Keratinocyte (primary cell): Measurements from ENCODE around the gene SMCHD1. TPM values are rescaled to one million over a fixed set of nuclear protein-coding genes. Genes with fewer than 3 reads are reported as not detected.

Source experiments
- DNase-seq: peaks from one replicate; pipeline ENCODE4 v3.0.0-alpha.2; 2011; ENCODE audit warnings: low read depth, missing footprints, low spot score
- FAIRE-seq: peaks from 2 replicates; lab custom pipeline; 2011; peaks lifted over from hg19 to GRCh38; lab: Jason Lieb, UNC
- H2AFZ ChIP-seq: 2 replicates; pipeline ENCODE4 v1.6.0; 2012; ENCODE audit warnings: low read length, control low read depth, inconsistent platforms; ENCODE audit not compliant: control insufficient read depth
- H3K27ac ChIP-seq: 2 replicates; pipeline ENCODE4 v1.5.1; 2011; ENCODE audit warnings: low read length; ENCODE audit not compliant: control insufficient read depth, insufficient read depth
- H3K27me3 ChIP-seq: 3 replicates; pipeline ENCODE4 v1.6.0; 2011; ENCODE audit warnings: low read length; ENCODE audit not compliant: control insufficient read depth, insufficient read depth; ENCODE audit errors: extremely low read depth
- H3K36me3 ChIP-seq, 2 experiments: 2 replicates in 1 of 2; 3 replicates in 1 of 2; pipeline ENCODE4 v1.5.1; 2011; ENCODE audit warnings: low read length in 2 of 2, mild to moderate bottlenecking in 1 of 2; ENCODE audit not compliant: control insufficient read depth in 2 of 2, insufficient read depth in 2 of 2; ENCODE audit errors: extremely low read depth in 1 of 2
- H3K4me1 ChIP-seq: 3 replicates; pipeline ENCODE4 v1.5.1; 2011; ENCODE audit warnings: low read length; ENCODE audit not compliant: control insufficient read depth, insufficient read depth; ENCODE audit errors: extremely low read depth
- H3K4me2 ChIP-seq: 3 replicates; pipeline ENCODE4 v1.6.0; 2011; ENCODE audit warnings: low read depth, low read length; ENCODE audit not compliant: control insufficient read depth, insufficient read depth; ENCODE audit errors: extremely low read depth
- H3K4me3 ChIP-seq, 3 experiments: fragments of 200-600 bp in 1 of 3; sonication (generic) in 1 of 3; 2 replicates in 2 of 3; 3 replicates in 1 of 3; pipeline ENCODE4 v1.5.1; 2011 to 2016; ENCODE audit warnings: low read length in 3 of 3, mild to moderate bottlenecking in 3 of 3, control low read depth in 2 of 3, inconsistent platforms in 1 of 3, low read depth in 1 of 3, mixed read lengths in 1 of 3, mixed run types in 1 of 3, moderate library complexity in 1 of 3; ENCODE audit not compliant: control insufficient read depth in 2 of 3, insufficient read depth in 2 of 3; ENCODE audit errors: extremely low read depth in 1 of 3
- H3K79me2 ChIP-seq: 2 replicates; pipeline ENCODE4 v1.6.0; 2012; ENCODE audit warnings: low read length; ENCODE audit not compliant: control insufficient read depth, insufficient read depth
- H3K9ac ChIP-seq: 3 replicates; pipeline ENCODE4 v1.6.0; 2011; ENCODE audit warnings: low read length; ENCODE audit not compliant: control insufficient read depth, insufficient read depth; ENCODE audit errors: extremely low read depth
- H3K9me1 ChIP-seq: 3 replicates; pipeline ENCODE4 v1.6.0; 2011; ENCODE audit warnings: low read length; ENCODE audit not compliant: control insufficient read depth, insufficient read depth; ENCODE audit errors: extremely low read depth
- H3K9me3 ChIP-seq: 2 replicates; pipeline ENCODE4 v1.5.1; 2012; ENCODE audit warnings: low read depth, low read length; ENCODE audit not compliant: control insufficient read depth
- H4K20me1 ChIP-seq: 3 replicates; pipeline ENCODE4 v1.6.0; 2011; ENCODE audit warnings: low read length; ENCODE audit not compliant: control insufficient read depth, insufficient read depth; ENCODE audit errors: extremely low read depth
- EZH2 ChIP-seq: IDR thresholded peaks from one replicate; pipeline ENCODE4 v1.6.1; 2012; ENCODE audit warnings: inconsistent platforms, mild to moderate bottlenecking, low read length, moderate library complexity
- dilution Hi-C: fragments of 300-500 bp; cut with MboI; formaldehyde crosslinking; loops from one replicate; pipeline ENCODE4 v1.7.0; 2020; ENCODE audit warnings: low sequenced_read_pairs; ENCODE audit not compliant: extremely low pct_ligation_motif_present
- polyA plus RNA-seq, 5 experiments: library from polyadenylated mRNA; depleted of rRNA in 3 of 5; stranded (reverse) in 3 of 5; stranded (forward) in 1 of 5; unstranded in 1 of 5; fragments of >200 nt; gene quantifications; 1 replicate in 1 of 5; 2 replicates in 3 of 5; 3 replicates in 1 of 5; pipeline versions ENCODE4 v1.2.1 to v1.2.3, GENCODE V29; 2011 to 2012; ENCODE audit warnings: missing spikeins in 2 of 5, low read depth in 1 of 5, low replicate concordance in 1 of 5
- TF ChIP-seq, protein P1 (sequence below), 3 experiments: IDR thresholded peaks in 1 of 3; conservative IDR thresholded peaks in 1 of 3; optimal IDR thresholded peaks in 1 of 3; 2 replicates in 2 of 3; 3 replicates in 1 of 3; pipeline versions ENCODE3 to v1.5.1; 2011; ENCODE audit warnings: low read length in 3 of 3, mild to moderate bottlenecking in 3 of 3, moderate library complexity in 2 of 3, control low read depth in 1 of 3, inconsistent platforms in 1 of 3; ENCODE audit not compliant: insufficient read depth in 2 of 3; ENCODE audit errors: extremely low read depth in 1 of 3

The SMCHD1 gene
- polyA plus RNA-seq, 1 donor (not counting 4 experiments of a cell fraction or from before 2014, with no cell fraction given), result 18.5 TPM

- DNase-seq, result no peak
- TF ChIP-seq EZH2, result peak; percentile 67
- TF ChIP-seq, protein P1, sequence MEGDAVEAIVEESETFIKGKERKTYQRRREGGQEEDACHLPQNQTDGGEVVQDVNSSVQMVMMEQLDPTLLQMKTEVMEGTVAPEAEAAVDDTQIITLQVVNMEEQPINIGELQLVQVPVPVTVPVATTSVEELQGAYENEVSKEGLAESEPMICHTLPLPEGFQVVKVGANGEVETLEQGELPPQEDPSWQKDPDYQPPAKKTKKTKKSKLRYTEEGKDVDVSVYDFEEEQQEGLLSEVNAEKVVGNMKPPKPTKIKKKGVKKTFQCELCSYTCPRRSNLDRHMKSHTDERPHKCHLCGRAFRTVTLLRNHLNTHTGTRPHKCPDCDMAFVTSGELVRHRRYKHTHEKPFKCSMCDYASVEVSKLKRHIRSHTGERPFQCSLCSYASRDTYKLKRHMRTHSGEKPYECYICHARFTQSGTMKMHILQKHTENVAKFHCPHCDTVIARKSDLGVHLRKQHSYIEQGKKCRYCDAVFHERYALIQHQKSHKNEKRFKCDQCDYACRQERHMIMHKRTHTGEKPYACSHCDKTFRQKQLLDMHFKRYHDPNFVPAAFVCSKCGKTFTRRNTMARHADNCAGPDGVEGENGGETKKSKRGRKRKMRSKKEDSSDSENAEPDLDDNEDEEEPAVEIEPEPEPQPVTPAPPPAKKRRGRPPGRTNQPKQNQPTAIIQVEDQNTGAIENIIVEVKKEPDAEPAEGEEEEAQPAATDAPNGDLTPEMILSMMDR (optimal IDR thresholded peaks at IDR 0.05 in 1 of 3, IDR thresholded peaks at IDR 0.05 in 1 of 3, conservative IDR thresholded peaks at IDR 0.05 in 1 of 3; ENCODE audit: extremely low read depth in 1 of 3, insufficient read depth in 2 of 3, low read length in 3 of 3), result no peak
- no peaks in the 10 kb centered on the region for H4K20me1 ChIP-seq
- H3K4me2 ChIP-seq, result peak within 1 kb of the TSS; percentile 63
- H3K79me2 ChIP-seq, result no peaks in the 10 kb centered on the region
- FAIRE-seq, result no peak
- peaks cover 52% of the 10 kb centered on the region for H3K27me3 ChIP-seq
- H3K4me1 ChIP-seq, result peaks cover 7% of the 10 kb centered on the region
- no peak within 1 kb of the TSS for H3K27ac ChIP-seq
- H3K9ac ChIP-seq, result no peak within 1 kb of the TSS
- H3K36me3 ChIP-seq, result no peaks in the 10 kb centered on the region
- H3K9me1 ChIP-seq, result no peaks in the 10 kb centered on the region
- H3K9me3 ChIP-seq, result no peaks in the 10 kb centered on the region
- H3K4me3 ChIP-seq, result peak within 1 kb of the TSS in 2 of 3 experiments; percentile 30 to 52
- no peak within 1 kb of the TSS for H2AFZ ChIP-seq
- dilution Hi-C loops, result no loop called here
Observed at GRCh38 chr18:2846636-2847316, 191.2 kb downstream of the SMCHD1 start, which contains the start of gene EMILIN2. Gene EMILIN2, plus strand, starts transcription at chr18:2847006. Its CDS starts 183 bp downstream, at chr18:2847189.

DNA sequence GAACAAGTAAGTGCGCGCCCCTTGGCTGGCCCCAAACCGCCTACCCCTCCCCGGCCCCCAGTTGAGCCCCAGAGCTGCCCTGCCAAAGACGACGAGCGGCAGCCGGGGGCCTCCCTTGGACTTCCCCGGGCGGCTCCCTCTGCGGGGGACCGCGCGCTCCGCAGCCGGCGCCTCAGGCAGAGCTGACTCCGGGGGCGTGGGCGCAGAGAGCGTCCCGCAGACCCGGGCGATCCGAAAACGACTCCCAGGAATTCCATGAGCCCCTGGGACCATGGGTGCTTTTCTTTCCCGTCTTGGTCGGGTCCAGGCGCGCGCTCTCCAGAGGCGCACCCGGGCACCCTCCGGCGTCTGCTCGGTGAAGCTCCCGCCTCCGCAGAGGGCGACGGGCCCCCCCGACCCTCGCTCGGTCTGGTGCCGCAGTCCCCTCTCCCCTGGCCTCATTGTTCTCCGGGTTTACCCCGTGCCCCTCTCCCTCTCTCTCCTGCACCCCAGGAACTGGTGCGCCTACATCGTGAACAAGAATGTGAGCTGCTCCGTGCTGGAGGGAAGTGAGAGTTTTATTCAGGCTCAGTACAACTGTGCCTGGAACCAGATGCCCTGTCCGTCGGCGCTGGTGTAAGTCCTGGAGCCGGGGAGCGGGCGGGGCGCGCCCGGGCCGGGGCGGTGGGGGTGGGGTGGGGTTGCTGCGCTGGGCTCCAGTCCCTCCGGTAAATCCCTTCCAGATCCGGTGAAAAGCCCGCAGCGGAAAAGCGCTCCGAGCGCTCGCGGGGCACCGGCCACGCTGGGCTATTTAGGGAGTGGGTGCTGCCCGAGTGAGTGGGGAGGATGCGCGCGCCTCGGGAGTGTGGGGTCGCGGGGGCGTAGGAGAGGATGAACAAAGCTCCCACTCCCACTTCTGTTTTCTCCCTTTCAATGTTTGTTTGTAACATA is 192.1 kb downstream of the SMCHD1 start:
- no peak overlapping the region for H3K27ac ChIP-seq
- H3K4me1 ChIP-seq, result peaks cover 7% of the 10 kb centered on the region
- no peaks in the 10 kb centered on the region for H4K20me1 ChIP-seq
- H3K36me3 ChIP-seq, result no peaks in the 10 kb centered on the region
- TF ChIP-seq, protein P1 (optimal IDR thresholded peaks at IDR 0.05 in 1 of 3, IDR thresholded peaks at IDR 0.05 in 1 of 3, conservative IDR thresholded peaks at IDR 0.05 in 1 of 3; ENCODE audit: extremely low read depth in 1 of 3, insufficient read depth in 2 of 3, low read length in 3 of 3), result no peak
- TF ChIP-seq EZH2, result peak; percentile 19
- H3K27me3 ChIP-seq, result peaks cover 52% of the 10 kb centered on the region
- H3K4me2 ChIP-seq, result peak overlapping the region; percentile 63
- H3K9ac ChIP-seq, result no peak overlapping the region
- dilution Hi-C loops, result no loop called here
- FAIRE-seq (no peak), DNase-seq (no peak)
- H2AFZ ChIP-seq, result no peak overlapping the region
- H3K9me1 ChIP-seq, result no peaks in the 10 kb centered on the region
- H3K79me2 ChIP-seq, result no peaks in the 10 kb centered on the region
- no peaks in the 10 kb centered on the region for H3K9me3 ChIP-seq
- no peak overlapping the region for H3K4me3 ChIP-seq
